GM11168 (cell line): Measurements from ENCODE around the gene SSBP1.
"Not testable (repeated sequence)": the region's sequence is repeated elsewhere in the genome, so short reads cannot be mapped to it uniquely, and the experiment has no call there.

Experiments
- in situ Hi-C: fragments of 300-500 bp; cut with MboI; formaldehyde crosslinking; loops from one replicate; pipeline ENCODE4 v1.12.0; 2022; ENCODE audit warnings: low sequenced_read_pairs; ENCODE audit not compliant: unreplicated experiment

The SSBP1 gene

DNA sequence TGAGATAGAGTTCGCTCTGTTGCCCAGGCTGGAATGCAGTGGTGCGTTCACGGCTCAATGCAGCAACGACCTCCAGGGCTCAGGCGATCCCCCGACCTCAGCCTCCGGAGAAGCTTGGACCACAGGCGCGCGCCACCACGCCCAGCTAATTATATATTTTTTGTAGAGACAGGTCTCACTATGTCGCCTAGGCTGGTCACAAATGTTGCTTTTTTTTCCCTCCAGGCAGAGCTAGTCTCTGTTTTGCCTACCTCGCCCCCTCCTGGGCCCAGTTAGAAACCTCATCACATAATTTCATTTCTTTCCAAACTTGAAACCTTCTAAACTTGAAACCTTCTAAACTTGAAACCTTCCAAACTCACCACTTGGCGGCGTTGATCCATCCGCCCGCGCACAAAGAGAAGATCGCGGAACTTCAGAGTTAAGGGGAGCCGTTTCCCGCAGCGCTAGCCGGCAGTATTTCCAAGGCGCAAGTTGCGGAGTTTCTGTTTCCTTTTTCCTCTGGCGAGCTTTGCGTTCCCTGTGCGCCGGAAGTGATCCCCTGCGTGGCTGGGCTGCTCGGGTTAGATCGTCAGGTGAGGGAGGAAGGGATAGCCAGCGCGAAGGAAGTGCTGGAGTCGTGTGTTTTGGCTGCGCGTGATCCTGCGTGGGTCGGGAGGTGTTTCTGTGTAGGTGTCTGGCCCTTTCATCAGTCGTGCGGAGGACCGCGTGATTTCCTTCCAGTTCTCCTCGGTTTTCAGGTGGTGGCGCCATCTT is at the start of gene SSBP1:
TSS of gene SSBP1 (plus strand) at position 523 of the 756 bp plus-strand sequence. CDS start 809 bp downstream, outside the sequence.
- in situ Hi-C loops: no loop called here

GRCh38 chr7:141689072-141689825 is 48.9 kb upstream of the SSBP1 start:
- in situ Hi-C loops: not testable (repeated sequence)

GRCh38 chr7:141691540-141691939 is 46.6 kb upstream of the SSBP1 start:
- in situ Hi-C loops: no loop called here

- in situ Hi-C loops: no loop called here
Measured at GRCh38 chr7:141691961-141692360, 46.2 kb upstream of the SSBP1 start.

DNA sequence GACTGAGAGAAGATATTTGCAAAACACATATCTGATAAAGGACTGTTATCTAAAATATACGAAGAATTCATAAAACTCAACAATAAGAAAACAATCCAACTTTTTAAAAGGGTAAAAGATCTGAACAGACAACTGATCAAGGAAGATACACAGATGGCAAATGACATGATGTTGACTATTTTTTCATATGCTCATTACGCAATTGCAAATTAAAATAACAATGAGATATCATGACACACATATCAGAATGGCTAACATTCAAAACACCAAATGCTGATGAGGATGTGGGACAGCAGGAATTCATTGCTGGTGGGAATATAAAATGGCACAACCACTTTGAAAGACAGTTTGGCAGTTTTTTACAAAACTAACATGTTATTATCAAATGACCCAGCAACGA is 45.1 kb upstream of the SSBP1 start:
- in situ Hi-C loops: no loop called here

DNA sequence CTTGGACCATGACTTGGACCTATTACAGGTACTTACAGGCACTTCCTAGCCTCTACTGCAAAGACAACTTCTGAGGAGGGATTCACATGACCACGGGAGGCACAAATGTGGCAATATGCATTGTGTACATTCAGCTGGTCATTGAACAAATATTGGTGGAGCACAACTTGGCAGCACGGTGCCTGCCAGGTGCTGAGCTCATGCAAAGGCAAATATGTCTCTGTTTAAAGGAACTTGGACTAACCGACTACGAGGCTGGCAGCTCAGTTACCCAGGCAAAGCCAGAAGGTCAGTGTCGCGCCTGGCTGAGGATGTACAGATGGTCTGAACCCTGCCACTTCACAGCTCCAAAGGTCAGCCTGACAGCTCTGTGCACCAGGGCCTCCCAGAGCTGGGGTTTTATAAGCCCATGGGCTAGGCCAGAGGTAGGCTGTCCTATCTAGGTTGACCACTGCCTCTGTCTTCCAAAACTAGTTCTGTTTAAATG is 42.3 kb upstream of the SSBP1 start:
- in situ Hi-C loops: no loop called here

DNA sequence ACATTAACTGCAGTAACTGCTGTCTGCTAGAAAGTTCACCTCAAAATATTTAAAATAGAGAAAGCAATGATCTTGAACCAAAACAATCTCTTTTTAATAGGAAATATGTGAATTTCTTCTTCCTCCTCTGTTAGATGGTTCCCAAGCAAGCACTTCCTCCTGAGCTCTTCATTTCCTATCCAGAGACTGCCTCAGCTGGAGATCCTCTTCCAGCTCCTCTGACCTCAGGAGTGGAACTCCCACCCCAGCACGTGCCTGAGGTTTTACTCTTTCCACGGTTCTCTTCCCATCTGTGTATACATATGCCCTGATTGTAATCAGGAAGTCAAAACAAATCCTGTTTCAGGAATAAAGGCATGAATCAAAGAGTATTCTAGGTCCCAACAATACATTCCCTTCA is 41.8 kb upstream of the SSBP1 start:
- in situ Hi-C loops: no loop called here

GRCh38 chr7:141697211-141697871 is 40.8 kb upstream of the SSBP1 start:
- in situ Hi-C loops: no loop called here

- in situ Hi-C loops: no loop called here
Measured at GRCh38 chr7:141698247-141699015, 39.7 kb upstream of the SSBP1 start.

- in situ Hi-C loops: no loop called here
Measured at GRCh38 chr7:141699860-141700259, 38.3 kb upstream of the SSBP1 start.

DNA sequence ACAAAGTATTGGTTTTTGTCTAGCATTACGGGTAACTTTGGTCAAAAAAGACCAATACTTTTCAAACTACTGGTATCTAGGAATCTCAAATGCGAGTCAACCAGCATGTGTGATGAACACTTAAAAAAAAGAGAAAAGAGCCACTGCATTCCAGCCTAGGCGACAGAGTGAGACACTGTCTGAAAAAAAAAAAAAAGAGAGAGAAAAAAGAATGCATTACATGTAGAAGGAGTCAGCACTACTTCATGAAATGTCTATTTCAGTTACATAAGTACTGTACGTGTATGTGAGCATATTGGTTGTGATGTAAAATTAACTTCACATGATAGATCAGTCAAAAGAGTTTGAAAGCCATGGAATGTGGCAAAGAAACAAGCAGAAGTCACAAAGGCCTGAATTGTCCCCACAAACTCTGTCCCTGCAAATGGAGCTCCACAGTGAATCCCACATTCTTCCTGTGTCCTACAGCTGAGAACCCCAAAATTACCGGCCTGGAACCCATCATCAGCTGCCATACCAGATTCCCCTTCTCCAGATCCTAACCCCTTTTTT is 37.8 kb upstream of the SSBP1 start:
- in situ Hi-C loops: no loop called here

GRCh38 chr7:141700848-141701371 is 37.2 kb upstream of the SSBP1 start:
- in situ Hi-C loops: no loop called here

DNA sequence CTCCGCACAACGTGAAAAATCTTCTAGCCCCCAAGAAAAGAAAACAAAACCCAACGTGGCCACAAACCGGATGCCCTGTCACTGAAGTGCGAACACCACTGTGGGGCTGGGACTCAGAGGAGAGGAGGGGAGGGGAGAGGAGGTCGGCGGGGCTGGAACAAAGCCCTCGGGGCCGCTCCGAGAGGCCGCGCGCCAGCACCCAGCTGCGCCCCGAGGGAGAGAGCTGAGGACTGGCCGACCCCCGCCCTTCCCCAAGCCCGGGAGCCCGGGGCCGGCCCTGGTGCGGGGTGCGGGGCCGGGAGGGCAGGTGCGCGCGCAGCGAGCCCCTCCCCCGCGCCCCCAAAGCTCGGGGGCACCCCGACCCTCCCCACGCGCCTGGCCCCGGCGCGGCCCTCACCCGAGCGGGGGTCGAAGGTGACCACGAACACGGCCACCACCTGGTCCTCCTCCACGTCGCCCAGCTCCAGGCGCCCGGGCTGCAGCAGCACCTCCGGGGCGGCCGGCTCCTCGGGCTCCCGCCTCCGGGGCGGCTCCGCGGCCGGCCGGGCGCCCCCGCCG is 36.6 kb upstream of the SSBP1 start:
- in situ Hi-C loops: no loop called here

GRCh38 chr7:141702047-141702567 is 36.1 kb upstream of the SSBP1 start, which contains the start of gene DENND11:
Gene DENND11 (minus strand): TSS chr7:141702166. CDS start chr7:141702153, 13 bp downstream.
- in situ Hi-C loops: no loop called here

DNA sequence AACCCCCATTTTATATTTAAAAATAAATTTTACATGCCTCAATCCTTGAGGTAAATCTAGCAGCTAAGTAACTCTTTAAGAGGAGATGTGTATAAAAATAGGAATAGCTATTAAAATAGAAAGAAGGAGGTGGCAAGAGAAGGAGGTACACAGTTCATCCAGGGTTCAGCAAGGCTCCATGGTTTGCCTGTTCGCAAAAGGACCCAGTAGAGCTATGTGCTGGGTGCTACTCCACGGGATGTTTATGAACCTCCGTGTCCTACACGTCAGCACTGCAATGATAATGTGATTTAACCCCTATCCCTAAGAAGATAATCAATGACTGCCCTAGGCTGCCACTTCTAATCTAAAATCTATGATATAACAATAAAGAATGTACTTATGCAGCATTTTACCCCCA is 35.3 kb upstream of the SSBP1 start:
- in situ Hi-C loops: no loop called here

DNA sequence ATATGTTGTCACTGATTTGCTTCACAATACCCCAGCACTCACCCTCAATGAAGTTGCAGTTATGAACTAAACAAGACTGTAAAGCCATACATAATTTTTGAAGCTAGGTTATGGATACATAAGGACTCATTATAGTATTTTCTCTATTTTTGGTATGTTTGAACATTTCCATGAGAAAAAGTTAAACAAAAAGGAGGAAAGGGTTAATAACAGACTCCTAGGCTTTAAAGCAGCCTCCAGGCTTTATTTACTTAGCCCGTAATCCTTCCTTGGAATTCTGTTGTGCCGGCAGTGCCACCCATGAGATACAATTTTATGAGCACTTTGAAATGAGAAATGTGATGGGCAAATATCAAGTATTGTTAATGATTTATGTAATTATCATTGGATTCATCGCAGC is 34.0 kb upstream of the SSBP1 start:
- in situ Hi-C loops: no loop called here

GRCh38 chr7:141704741-141705140 is 33.4 kb upstream of the SSBP1 start:
- in situ Hi-C loops: no loop called here

GRCh38 chr7:141706239-141707064 is 31.7 kb upstream of the SSBP1 start:
- in situ Hi-C loops: no loop called here
